Measurements from ENCODE around the gene SORBS1.

The SORBS1 gene

GRCh38 chr10:95566136-95566535 is 5.0 kb upstream of the SORBS1 start:
- no peak for DNase-seq (ENCODE audit: low read depth in 2 of 2, low spot score in 1 of 2)

GRCh38 chr10:95565336-95565735 is 4.2 kb upstream of the SORBS1 start:
- DNase-seq (ENCODE audit: low read depth in 2 of 2, low spot score in 1 of 2), result no peak

- no peak for DNase-seq (ENCODE audit: low read depth in 2 of 2, low spot score in 1 of 2)
Observed at GRCh38 chr10:95564291-95564690, 3.1 kb upstream of the SORBS1 start.

GRCh38 chr10:95562341-95562965 is 1.3 kb upstream of the SORBS1 start:
- DNase-seq (ENCODE audit: low read depth in 2 of 2, low spot score in 1 of 2), result no peak

GRCh38 chr10:95561864-95562177 is 650 bp upstream of the SORBS1 start:
- no peak for DNase-seq (ENCODE audit: low read depth in 2 of 2, low spot score in 1 of 2)

- peak in 1 of 2 donors; percentile 23 for DNase-seq (ENCODE audit: low read depth in 2 of 2, low spot score in 1 of 2)
Observed at GRCh38 chr10:95560278-95561176, 644 bp downstream of the SORBS1 start.

- no peak for DNase-seq (ENCODE audit: low read depth in 2 of 2, low spot score in 1 of 2)
Observed at GRCh38 chr10:95559896-95560277, 1.3 kb downstream of the SORBS1 start.

GRCh38 chr10:95559471-95559870 is 1.7 kb downstream of the SORBS1 start:
- no peak for DNase-seq (ENCODE audit: low read depth in 2 of 2, low spot score in 1 of 2)

GRCh38 chr10:95558593-95559320 is 2.4 kb downstream of the SORBS1 start:
- no peak for DNase-seq (ENCODE audit: low read depth in 2 of 2, low spot score in 1 of 2)

- DNase-seq (ENCODE audit: low read depth in 2 of 2, low spot score in 1 of 2), result no peak
Observed at GRCh38 chr10:95556994-95557767, 4.0 kb downstream of the SORBS1 start.

- DNase-seq (ENCODE audit: low read depth in 2 of 2, low spot score in 1 of 2), result no peak
Observed at GRCh38 chr10:95553674-95554073, 7.5 kb downstream of the SORBS1 start.

GRCh38 chr10:95552679-95553342 is 8.4 kb downstream of the SORBS1 start:
- no peak for DNase-seq (ENCODE audit: low read depth in 2 of 2, low spot score in 1 of 2)

GRCh38 chr10:95550073-95550672 is 11.0 kb downstream of the SORBS1 start:
- no peak for DNase-seq (ENCODE audit: low read depth in 2 of 2, low spot score in 1 of 2)

GRCh38 chr10:95547791-95548435 is 13.3 kb downstream of the SORBS1 start:
- no peak for DNase-seq (ENCODE audit: low read depth in 2 of 2, low spot score in 1 of 2)

- DNase-seq (ENCODE audit: low read depth in 2 of 2, low spot score in 1 of 2), result no peak
Observed at GRCh38 chr10:95547197-95547596, 14.0 kb downstream of the SORBS1 start.

- no peak for DNase-seq (ENCODE audit: low read depth in 2 of 2, low spot score in 1 of 2)
Observed at GRCh38 chr10:95545981-95546380, 15.2 kb downstream of the SORBS1 start.

- no peak for DNase-seq (ENCODE audit: low read depth in 2 of 2, low spot score in 1 of 2)
Observed at GRCh38 chr10:95544783-95545500, 16.2 kb downstream of the SORBS1 start.

GRCh38 chr10:95543459-95543858 is 17.7 kb downstream of the SORBS1 start:
- DNase-seq (ENCODE audit: low read depth in 2 of 2, low spot score in 1 of 2), result no peak

- no peak for DNase-seq (ENCODE audit: low read depth in 2 of 2, low spot score in 1 of 2)
Observed at GRCh38 chr10:95542761-95543160, 18.4 kb downstream of the SORBS1 start.
